GM18867 (cell line): ENCODE measurements around the gene CHMP6.

ENCODE experiments used
- ATAC-seq: cut with Tn5 transposase; IDR thresholded peaks from one replicate; pipeline ENCODE4 v1.9.1; 2021; ENCODE audit warnings: mild to moderate bottlenecking, moderate library complexity; ENCODE audit not compliant: unreplicated experiment

The CHMP6 gene

DNA sequence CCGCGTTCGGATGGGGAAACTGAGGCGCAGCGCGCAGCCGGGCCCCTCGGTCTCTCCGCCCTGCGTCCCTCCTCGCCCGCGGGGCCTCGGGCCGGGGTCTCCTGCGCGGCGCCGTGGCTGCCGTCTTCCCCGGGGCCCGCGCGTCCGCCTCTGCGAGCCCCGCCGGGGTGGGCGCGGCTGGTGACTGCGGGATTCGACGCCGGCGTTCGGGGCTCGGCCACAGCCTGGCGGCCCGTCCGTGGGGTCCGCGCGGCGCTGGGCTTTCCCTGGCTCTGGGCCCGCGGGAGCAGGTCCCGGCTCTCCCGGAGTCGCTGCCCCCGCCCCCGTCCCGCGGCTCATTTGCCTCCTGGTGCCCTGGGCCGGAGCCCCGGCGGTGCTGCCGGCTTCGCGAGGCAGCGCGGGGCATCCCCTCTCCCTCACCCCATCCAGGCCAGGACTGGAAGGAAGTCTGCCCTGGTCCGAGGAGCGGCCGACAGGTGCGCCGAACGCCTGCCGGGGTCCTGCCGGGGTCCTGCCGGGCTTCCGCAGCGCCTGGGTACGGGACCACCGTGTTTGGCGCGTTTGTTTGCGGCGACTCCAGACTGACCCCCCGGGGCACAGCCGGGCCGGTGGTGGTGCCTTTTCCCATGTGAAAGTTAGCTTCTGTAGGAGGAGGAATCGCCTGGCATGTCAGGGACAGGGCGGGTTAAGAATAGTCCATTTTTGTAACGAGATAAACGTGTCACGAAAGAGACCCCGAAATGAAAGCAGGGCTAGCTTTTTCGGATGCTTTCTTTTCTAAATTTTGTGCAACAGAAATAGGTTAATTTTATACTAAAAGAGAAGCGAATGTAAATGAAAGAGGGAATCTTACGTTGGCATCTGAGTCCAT is 671 bp downstream of the CHMP6 start:
- peak; percentile 16 for ATAC-seq

DNA sequence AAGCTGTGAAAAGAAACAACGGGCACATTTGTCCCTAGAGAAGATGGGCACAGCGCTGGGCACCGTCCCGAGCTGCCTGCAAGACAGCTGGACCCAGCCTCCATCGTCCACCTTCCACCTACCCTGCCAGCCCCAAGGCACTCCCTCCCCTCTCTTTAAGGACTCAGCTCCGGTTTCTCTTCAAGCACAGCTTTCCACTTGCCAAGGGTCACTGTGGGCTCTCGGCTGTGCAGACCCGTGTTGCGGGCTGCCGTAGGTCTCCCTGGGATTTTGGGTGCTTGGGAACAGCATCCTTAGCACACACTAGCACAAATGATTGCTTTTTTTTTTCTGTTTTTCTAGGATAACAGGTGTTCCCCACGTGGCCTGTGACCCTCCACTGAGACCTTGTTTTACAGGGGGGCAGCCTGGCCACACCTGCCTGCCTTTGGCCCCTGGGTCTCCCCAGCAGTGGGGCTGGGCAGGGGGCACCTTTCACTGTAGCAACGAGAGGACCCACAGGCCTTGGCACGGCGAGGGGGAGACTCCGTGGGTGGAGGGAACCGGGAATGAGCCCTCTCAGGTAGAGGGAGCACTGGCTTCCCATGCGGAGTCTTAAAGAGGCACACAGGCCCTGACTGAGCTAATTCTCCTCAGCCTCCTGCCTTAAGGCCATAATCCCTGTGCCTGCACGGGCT is 1.4 kb downstream of the CHMP6 start:
- ATAC-seq: no peak

DNA sequence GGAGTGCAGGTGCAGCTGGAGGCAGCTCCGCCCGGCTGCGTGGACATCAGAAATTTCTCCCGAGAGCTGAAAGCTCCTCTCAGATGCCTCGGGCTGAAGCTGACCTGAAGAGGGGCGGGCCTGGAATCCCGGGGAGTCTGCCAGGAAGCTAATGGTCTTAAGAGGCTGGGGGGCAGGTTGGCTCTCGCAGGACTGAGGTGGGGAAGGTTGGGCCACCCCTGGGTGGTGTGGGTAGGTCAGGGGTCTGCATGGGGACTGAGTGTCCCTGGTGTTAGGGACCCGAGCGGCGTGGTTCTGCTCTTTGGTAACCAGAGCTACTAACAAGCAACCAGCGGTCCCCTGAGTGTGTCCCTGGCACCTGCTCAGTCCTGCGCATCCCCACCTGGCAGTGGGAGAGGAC is 3.5 kb downstream of the CHMP6 start:
- no peak for ATAC-seq

DNA sequence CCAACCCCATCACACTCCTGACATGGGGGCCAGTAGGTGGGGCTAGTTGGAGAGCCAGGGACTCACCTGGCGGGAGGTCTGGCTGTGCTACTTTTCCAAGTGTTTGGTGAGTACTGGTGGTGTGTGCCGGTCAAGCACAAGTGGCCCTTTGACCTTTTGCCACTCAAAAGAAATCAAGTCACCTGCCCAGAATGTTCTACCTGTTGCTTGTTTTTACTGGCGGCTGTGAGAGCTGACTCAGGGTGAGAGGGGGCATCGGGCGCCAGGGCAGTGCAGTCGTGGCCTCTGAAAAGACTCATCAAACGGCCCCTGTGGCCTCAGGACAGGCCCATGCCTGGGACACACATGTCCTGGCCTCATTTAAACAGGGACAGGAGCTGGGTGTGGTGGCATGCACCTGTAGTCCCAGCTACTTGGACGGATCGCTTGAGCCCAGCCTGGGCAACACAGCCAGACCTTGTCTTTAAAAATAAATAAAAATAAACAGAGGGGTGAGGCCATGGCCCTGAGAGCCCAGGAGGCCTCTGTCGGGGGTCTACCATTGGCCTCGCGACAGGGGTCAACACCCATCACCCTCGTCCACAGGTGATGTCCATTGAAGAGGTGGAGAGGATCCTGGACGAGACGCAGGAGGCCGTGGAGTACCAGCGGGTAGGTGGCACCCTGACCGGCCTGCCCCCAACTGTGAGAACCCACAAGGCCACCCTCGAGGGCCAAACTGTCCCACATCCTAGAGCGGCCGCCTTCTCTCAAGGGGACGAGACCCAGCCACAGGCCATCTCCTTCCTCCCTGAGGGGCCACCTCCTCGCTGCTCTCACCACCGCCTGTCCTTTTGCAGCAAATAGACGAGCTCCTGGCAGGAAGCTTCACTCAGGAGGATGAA is 5.0 kb downstream of the CHMP6 start:
- ATAC-seq: no peak

DNA sequence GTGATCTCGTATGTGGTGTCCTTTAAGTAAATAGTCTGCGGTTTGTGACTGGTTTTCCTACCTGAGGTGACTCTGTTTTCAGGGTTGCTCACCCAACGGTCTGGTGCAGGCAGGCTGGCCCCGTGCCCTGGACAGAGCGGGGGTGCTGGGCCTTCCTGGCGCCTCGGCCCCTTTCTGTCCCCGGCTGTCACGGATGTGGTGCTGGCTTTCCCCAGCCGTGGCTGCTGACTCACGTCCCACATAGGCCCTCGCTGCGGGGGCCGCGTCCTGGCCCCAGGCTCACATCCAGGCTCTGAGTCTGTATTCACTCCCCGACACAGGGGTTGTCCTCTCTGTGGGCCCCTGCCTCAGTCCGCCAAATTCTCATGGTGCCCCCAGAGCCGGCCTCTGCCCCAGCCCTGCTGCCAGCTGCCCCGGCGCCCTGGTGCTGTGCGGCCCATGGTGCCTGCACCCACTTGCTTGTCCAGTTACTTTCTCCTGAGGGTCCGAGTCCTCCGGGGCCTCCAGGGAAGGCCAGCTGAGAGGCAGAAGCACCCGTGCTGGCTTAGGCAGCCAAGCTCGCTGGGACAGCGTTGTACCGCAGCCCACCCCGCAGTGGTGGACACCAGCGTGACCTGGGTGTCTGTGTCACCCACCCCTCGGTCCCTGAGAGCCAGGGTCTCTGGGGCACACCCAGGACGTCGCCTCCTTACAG is 5.9 kb downstream of the CHMP6 start:
- ATAC-seq: no peak

DNA sequence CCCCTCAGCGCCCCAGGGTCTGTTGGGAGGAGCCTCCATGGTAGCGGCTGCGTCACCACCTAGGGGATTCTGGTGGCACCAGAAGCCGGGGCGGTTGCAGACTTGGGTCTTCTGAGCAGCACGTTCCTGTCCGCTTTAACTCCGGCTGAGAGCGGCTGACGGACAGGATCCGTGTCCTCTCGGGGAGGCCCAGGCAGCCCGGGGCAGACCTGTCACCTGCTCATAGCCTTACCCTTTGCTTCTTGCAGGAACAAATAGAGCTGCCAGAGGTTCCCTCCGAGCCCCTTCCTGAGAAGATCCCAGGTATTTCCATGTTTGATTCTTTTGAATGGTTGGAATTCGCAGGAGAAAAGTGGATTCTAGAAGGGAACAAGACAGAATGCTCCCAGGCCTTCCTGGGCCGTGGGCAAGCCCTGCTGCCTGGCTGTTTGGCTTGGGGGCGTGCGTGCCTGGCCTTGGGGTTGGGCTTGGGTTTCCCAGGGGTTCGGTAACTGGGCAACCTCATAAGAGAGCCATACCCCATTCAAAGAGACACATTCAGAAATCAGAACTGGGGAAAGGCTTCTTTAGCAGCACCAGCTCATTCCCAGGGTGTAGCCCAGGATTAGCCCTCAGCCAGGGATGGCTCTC is 6.6 kb downstream of the CHMP6 start:
- ATAC-seq: no peak

DNA sequence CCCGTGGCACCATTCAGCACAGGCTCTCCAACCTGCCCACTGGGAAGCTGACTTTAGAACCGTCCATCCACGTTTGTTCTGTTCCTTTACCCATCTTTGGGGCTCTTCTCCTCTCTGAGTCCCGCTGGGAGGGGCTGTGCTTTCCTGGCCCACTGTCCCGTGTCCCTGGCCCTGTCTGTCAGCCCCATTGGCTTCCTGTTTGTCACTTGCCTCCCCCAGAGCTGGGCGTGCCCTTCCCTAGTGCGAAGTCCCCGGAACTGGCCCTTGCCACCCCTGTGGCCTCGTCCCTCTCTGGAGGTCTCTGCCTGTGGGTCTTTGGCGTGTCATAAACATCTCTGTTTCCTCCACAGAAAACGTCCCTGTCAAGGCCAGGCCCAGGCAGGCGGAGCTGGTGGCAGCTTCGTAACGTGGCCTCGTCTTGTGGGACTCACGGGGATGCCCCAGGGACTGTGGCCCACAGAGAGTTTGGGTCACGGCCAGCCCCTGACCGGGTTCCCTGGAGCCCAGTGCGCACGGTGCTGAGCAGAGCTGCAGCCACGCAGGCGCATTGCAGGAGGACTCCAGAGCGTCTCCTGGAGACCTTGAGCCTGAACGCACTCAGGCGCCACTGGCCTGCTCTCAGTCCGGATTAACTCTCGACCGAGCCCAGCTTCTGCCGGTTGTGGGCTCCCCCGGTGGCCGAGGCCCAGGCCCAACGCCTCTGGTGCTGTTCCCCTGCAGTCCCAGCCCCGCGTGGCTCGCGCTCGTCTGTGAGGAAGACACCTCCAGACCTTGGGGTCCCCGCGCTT is 7.3 kb downstream of the CHMP6 start:
- no peak for ATAC-seq

DNA sequence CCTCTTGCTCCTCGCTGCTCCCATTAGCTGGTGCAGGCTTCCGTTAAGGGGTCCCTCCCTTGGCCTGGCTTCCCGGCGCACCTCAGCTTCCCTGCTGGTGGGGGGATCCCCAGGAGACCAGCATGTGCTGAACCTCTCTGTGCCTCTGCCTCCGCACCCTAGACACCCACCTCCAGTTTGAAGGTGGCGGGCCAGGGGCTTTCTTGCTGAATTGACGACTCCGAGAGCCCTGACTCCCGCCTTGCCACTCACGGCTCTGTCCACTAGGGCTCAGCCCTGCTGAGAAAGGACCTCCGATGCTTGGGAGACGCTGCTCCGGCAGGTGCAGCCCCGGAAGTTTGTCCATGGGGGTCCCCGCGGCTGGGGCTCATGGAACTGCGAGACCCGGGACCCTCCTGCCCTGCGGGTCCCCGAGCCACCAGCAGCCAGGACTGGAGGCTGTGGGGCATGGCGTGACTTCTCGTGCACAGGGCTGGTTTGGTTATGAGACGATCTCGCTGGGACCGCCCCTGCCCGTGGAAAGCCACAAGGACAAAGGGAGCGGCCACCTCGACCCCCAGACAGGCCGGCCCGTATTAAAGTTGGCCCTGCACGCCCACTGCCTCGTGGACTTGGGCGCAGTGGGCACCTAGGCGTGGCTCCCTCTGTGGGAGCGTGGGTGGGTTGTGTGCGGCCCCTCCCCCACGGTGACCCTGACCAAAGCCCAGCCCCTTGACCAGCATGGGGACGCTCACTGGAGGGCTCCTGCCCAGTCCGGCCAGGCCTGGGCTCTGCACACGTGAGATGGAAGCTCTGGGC is 8.1 kb downstream of the CHMP6 start:
- no peak for ATAC-seq

DNA sequence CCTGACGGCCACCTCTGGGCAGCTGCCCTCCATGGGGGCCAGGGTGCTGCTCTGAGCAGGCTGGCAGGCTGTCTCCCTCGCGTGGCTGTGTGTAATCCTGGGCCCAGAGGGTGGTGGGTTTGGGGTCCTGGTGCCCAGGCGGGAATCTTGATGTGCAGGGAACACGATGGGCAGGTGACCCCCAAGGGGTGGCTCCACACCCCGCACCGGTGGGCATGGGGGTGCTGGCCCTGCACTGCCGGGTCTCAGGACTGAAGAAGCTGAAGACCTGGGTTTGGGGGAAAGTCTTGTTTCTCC is 8.6 kb downstream of the CHMP6 start:
- ATAC-seq: no peak

DNA sequence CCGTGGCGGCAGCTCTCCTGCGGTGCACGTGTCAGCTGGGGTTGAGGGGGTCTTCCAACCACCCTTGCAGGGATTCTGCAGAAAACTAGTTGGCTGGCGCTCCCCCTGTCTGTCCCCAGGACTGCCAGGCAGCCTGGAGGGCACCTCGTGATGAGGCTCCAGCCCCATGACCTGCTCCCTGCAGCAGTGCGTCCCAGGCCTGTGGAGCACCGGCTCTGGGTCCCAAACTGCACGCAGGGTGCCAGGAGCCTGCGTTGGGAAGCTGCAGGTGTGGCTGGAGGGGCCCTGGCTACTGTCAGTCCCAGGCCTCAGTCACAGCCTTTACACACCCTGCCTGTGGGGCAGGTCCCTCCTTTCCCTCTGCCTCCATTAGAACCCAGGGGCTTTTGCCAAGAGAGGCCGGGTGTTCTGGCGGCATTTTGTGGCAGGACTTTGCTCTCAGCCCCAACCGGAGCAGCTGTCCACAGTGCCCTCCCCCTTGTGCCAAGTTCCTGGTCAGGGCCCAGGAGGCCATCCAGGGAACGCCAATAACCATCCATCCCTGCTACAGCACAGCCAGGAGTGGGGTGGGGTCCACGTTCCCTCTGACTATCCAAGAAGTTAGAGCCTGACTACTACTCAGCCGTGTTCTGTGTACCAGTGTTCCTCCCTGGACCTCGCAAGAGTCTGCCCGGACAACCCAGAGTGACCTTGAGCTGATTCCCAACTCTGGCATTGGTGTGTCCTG is 9.2 kb downstream of the CHMP6 start:
- no peak for ATAC-seq

DNA sequence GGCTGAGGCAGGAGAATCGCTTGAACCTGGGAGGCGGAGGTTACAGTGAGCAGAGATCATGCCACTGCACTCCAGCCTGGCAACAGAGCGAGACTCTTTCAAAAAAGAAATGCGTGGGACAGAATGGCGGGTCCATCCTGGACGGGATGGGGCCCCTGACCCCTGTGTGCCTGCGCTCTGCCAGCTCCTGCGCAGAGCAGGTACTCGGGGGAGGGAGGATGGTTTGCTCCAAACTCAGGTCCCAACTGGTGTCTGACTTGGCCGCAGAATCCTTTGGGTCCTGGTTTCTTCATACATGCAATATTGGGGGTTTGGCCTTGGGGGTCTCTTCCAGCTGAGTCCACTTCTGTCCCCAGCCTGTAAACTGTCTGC is 10.4 kb downstream of the CHMP6 start:
- no peak for ATAC-seq

DNA sequence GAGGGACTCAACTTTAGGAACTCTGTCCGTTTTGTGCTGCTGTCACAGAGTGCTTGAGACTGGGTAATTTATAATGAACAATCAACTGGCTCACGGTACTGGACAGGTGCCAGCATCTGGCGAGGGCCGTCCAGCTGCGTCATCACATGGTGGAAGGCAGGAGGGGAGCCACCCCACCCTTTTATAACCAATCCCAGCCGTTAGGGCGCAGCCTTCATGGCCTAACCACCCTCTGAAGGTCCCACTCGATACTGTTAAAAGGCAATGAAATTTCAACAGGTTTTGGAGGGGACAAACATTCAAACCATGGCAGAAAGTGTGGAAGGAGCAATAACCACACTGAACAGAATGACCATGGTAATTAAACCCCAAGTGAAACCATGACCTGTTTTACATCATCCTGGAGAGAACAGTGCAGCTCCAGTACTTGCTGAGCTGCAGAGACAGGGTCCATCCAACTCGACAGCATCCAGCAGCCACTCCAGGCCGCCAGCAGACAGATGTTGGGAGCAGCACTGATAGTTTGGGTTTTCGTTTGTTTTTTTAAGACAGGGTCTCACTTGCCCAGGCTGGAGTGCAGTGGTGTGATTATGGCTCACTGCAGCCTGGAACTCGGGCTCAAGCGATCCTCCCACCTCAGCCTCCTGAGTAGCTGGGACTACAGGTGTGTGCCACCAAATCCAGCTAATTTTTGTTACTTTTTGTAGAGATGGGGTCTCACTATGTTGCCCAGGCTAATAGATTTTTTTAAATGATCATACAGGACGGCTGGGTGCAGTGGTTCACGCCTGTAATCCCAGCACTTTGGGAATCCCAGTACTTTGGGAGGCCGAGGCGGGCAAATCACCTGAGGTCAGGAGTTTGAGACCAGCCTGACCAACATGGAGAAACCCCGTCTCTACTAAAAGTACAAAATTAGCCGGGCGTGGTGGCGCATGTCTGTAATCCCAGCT is 11.0 kb downstream of the CHMP6 start:
- no peak for ATAC-seq

DNA sequence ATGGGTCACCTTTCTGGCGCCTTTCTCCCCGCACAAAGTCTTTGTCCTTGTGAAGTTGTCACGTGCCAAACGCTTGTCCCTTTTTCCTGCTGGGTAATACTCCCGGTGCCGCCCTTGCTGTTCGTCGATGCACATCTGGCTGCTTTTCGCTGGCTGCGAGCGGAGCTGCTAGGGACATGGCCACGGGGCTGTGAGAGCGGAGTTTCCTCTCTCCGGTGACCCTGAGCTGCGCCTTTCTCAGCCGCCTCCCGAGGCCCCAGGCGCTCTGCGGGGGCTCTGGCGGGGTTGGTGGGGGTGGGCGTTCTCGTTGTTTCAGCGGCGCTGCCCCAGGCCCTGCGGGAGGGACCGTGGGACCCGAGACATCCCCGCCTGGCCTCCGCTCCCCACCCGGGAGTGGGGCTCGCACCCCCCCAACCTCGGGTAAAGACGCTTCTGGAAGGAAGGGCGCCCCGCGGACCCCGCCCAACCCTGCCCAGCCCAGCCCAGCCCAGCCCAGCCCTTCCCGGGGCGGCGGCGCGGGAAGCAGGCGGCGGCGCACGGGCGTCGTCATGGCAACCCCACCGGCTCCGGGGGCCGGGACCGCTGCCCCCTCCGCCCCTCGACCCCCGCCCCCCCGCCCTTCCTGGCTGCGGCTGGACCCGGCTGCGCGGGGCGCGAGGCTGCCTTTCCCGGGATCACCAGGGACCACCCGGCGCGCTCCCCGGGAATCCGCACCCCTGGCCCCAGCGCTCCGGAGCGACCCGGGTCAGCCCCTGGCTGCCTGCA is 12.3 kb downstream of the CHMP6 start:
- ATAC-seq: no peak

DNA sequence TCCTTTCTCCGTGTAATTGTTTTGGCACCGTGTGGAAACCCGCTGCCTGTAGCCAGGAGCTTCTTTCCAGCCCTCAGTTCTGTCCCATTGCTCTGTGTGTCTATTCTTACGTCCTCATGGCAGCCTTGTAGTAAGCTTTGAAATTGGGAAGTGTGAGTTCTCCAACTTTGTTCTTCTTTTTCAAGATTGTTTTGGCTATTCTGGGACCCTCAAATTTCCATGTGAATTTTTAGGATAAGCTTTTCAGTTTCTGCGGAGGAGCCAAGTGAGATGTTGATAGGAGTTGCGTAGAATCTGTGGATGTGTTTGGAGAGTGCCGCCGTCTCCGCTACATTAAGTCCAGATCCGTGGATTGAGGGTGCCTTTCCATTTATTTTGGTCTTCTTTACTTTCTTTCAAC is 15.2 kb downstream of the CHMP6 start:
- ATAC-seq: no peak

DNA sequence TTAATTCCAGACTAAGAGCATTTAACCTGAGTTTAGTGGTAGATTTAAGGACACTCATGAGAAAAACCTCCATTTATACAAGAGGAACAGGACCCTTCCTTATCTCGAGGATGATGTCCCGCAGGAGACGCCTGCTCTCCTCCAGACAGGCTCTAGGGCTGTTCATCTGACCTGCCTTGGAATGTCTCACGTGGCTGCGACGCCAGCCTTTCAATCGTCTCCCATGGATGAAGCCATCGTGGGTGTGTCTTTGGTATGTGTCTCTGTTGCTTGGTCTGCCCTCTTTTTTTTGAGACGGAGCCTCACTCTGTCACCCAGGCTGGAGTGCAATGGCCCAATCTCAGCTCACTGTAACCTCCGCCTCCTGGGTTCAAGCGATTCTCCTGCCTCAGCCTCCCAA is 16.5 kb downstream of the CHMP6 start:
- ATAC-seq: no peak

DNA sequence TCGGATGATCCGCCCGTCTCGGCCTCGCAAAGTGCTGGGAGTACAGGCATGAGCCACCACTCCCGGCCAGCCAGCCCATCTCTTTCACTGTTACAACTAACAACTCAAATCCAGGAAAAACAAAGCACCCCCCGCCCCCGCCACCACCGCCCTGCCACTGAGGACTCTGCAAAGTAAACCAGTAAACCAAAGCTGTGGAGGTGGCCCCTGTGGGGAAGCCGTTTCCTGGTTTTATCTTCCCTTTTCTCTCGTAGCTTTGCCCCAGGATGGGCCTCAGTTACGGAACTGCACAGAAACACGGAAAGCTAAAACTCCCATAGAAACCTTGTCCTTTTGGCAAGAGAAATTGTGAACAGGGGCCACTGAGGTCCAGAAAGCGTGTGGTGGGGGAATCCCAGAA is 17.5 kb downstream of the CHMP6 start:
- no peak for ATAC-seq

DNA sequence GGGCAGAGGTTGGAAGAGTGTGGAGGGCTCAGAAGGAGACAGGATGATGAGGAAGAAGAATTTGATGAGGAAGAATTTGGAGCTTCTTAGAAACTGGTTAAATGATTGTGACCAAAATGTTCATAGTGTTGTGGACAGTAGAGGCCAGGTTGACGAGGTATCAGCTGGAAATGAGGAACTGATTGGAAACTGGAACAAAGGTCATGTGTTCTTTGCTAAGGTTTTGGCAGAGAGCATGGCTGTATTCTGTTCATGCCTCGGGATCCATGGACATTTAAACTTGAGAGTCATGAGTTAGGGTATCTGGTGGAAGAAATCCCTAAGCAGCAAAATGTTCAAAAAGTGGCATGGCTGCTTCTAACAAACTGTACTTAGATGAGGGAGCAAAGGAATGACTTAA is 19.3 kb downstream of the CHMP6 start:
- ATAC-seq: no peak
